HL-60/S4 treated with retinoic acid at 250 ng/mL for 4 days and 3 days (cell line): Measurements from ENCODE around the gene BRCC3.
"Not testable (repeated sequence)": the region's sequence is repeated elsewhere in the genome, so short reads cannot be mapped to it uniquely, and the experiment has no call there.

Experiments used
- in situ Hi-C: fragments of 300-500 bp; cut with MboI; formaldehyde crosslinking; loops from 2 replicates; pipeline ENCODE4 v1.7.0; 2022; ENCODE audit warnings: low sequenced_read_pairs

Gene BRCC3

DNA sequence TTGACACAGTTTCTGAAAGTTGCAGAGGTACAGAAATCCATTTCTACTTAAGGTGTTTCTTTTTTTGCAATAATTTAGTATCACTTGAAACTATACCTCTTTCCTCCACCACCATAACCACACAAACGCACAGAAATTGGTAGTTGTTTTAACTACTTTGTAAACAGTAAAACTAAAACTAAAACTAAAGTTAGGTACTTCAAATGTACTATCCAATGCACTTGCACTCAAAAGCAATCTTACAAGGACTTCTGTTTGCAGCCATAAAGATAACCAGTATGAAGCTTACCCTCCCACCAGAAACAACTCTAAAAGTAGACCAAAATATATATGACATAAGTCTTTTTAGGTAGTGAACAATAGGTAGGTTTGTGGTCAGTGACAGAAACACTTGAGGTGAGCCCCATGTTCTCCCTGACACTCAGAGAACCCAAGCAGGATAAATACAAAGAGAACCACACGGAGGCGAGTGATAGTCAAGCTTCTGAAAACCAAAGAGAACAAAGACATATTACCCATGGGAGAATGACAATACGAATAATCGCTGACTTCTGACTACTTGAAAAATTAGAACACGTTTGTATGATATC lies 72.7 kb downstream of the BRCC3 start:
- in situ Hi-C loops = no loop called here

DNA sequence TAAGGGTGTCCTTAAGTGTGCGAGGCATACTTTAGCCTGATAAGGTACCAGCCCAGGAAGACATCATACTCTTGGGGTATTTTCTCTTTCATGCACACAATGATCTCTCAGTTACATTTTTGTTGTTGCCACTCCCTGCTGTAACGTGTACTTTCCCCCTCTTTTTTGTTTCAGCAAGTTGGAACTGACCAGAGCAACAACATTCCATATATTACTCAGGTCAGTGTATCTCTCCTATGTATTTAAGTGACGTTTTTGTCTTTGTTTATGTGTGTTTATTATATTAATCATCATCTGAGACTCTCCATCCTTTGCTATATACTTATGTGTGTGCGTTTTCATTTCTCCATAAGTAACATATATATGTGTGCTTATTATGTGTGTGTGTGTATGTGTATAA lies 73.6 kb downstream of the BRCC3 start:
- in situ Hi-C loops = no loop called here

DNA sequence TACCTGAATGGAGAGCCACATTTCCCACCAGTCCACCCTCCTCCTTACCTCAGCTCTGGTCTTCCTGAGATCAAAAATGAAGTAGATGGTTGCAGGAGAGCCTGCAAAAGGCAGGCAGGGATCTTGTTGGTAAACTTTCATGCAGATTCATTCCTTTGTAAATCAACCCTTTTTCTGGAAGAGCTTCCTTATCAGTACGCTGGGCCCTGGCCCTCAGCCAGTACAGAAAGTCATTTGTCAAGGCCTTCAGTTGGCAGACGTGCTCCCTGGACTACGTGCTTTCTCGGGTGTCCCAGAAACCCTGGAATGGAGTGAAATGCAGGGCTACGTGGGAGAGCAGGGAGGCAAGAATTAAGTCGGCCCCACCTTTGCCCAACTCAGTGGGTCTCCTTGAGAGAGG lies 76.3 kb downstream of the BRCC3 start:
- in situ Hi-C loops = not testable (repeated sequence)

DNA sequence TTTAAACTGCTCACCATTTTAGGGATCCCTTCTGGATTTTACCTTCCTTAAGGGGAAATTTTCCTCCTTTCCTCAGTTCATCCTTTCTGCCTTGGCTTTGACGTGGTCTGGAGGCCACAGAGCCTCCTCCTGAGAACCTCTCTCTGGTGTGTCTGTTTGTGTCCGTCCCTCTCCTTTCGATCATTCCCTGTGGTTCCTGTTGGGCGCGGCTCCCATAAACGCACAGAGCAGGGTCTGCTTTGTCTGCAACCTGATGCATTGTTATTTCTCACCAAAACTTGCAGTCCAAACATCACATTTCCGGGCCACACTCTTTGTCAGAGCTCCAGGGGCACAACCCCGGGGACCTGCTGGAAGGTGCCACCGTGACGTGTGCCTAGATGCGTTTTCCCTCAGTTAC lies 76.9 kb downstream of the BRCC3 start:
- in situ Hi-C loops = not testable (repeated sequence)

DNA sequence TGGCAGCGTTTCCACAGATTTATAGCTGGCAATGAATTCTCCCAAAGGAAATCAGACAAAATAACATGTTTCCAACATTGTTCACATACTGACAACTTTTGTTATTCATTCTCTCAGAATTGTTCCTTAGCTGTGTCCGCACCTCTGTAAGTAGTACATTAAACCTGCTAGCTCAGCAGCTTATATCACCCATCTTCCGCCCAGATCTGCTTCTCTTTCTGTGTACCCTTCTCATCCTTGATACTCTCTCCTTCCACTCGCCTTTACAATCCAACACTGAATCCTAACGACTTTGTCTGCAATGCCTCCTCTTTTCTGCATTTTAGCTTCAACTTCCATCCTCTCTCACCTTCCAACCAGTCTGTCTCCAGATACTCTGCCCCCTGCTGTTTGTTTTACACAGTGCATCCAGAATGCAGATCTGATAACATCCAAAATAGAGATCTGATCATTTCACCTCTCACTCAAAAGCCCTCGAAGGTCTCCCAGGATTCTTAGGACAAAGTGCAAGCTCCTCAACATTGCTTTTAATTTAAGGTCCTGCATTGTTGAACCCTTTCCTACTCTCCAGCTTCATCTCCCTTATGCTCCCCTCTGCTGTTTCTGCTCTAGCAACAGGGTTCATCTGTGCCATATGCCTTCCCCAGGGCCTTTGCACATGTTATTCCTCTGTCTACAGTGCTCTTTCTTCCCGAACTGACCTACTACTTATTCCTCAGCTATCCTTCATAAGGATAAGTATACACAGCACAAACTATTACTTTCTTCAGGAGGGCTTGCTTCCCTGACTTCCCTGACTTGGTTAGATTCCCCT lies 77.6 kb downstream of the BRCC3 start:
- in situ Hi-C loops = no loop called here

DNA sequence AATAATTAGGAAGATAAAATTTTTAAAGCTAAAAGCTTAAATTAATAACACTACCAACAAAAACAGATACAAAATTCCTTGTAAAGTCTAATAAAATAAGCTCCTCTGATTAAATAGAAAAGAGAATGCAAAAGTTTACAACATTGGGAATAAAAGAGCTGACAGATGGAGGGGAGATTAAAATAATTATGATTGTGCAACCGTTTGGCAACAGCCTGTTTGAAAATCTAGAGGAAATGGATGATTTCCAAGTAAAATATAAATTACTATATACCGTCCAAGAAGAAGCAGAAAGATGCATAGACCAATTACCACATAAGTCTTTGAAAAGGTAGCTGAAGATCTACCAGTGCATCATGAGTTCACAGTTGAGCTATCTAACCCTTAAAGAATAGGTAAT lies 98.6 kb downstream of the BRCC3 start:
- in situ Hi-C loops = no loop called here
